ENCODE results near the gene ITFG1. TPM values are rescaled to one million over a fixed set of nuclear protein-coding genes. Genes with fewer than 3 reads are reported as not detected.
"Not testable (repeated sequence)": the region's sequence is repeated elsewhere in the genome, so short reads cannot be mapped to it uniquely, and the experiment has no call there.

ITFG1 gene
- total RNA-seq, 2 experiments from 2014 or later = 16.5 to 16.7 TPM

DNA sequence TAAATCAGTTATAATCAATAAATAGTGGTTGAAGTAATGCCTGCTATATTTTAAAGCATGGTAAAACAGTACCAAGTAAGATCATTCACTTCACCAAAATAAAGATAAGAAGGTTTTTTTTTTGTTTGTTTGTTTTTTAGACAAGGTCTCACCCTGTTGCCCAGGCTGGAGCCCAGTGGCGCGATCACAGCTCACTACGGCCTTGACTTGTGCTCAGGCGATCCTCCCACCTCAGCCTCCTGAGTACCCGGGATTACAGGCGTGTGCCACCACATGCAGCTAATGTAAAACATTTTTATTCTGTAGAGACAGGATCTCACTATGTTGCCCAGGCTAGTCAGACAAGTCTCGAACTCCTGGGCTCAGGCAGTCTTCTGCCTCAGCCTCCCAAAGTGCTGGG lies 232.6 kb downstream of the ITFG1 start:
- H3K4me3 Mint-ChIP-seq = no peak overlapping the region
- H3K9me3 Mint-ChIP-seq = peaks cover 5% of the 10 kb centered on the region
- CTCF ChIA-PET = no interaction called here
- ATAC-seq (no peak), DNase-seq (no peak)
- no peaks in the 10 kb centered on the region for H3K4me1 Mint-ChIP-seq (ENCODE audit: low read depth)
- peaks cover 35% of the 10 kb centered on the region for H3K36me3 Mint-ChIP-seq (ENCODE audit: low read depth)
- intact Hi-C loops (cut with micrococcal nuclease) = no loop called here
- no peaks in the 10 kb centered on the region for H3K27me3 Mint-ChIP-seq
- TF ChIP-seq, protein P1, sequence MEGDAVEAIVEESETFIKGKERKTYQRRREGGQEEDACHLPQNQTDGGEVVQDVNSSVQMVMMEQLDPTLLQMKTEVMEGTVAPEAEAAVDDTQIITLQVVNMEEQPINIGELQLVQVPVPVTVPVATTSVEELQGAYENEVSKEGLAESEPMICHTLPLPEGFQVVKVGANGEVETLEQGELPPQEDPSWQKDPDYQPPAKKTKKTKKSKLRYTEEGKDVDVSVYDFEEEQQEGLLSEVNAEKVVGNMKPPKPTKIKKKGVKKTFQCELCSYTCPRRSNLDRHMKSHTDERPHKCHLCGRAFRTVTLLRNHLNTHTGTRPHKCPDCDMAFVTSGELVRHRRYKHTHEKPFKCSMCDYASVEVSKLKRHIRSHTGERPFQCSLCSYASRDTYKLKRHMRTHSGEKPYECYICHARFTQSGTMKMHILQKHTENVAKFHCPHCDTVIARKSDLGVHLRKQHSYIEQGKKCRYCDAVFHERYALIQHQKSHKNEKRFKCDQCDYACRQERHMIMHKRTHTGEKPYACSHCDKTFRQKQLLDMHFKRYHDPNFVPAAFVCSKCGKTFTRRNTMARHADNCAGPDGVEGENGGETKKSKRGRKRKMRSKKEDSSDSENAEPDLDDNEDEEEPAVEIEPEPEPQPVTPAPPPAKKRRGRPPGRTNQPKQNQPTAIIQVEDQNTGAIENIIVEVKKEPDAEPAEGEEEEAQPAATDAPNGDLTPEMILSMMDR (IDR thresholded peaks at IDR 0.05) = no peak
- no peak overlapping the region for H3K27ac Mint-ChIP-seq
- POLR2A ChIA-PET = no interaction called here

DNA sequence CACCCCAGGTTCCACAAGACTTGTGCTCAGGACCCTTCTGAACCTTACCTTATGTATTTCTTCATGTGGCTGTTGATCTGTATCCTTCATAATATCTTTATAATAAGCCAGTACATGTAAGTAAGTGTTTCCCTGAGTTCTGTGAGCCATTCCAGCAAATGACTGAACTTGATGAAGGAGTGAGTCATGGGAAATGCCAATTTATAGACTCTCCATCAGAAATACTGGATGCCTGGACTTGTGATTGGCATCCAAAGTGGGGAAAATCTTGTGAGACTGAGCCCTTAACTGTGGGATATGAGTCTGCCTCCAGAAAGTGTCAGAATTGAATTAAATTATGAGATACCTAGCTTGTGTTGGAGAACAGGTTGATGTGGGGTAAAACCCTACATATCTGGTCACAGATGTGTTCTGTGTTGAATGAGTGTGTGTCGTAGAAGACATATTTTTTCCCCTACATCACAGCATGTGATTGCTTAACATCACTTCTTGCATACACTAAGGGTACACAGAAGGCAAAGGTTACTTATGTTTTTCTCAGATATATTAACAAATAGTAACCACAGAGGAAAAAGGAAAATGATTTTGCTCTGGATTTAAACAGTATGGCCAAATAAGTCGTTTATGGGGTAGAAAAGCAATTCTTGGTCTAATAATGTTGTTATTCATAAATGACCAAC lies 247.0 kb downstream of the ITFG1 start:
- Mint-ChIP-seq H3K9me3 (no peaks in the 10 kb centered on the region), H3K4me1 (ENCODE audit: low read depth) (no peaks in the 10 kb centered on the region), H3K36me3 (ENCODE audit: low read depth) (peaks cover 24% of the 10 kb centered on the region), H3K27ac (no peak overlapping the region), H3K4me3 (no peak overlapping the region), H3K27me3 (no peaks in the 10 kb centered on the region)
- no peak for DNase-seq
- ATAC-seq = no peak
- ChIA-PET POLR2A (no interaction called here), CTCF (no interaction called here)
- TF ChIP-seq, protein P1 (IDR thresholded peaks at IDR 0.05) = no peak
- intact Hi-C loops (cut with micrococcal nuclease) = no loop called here

DNA sequence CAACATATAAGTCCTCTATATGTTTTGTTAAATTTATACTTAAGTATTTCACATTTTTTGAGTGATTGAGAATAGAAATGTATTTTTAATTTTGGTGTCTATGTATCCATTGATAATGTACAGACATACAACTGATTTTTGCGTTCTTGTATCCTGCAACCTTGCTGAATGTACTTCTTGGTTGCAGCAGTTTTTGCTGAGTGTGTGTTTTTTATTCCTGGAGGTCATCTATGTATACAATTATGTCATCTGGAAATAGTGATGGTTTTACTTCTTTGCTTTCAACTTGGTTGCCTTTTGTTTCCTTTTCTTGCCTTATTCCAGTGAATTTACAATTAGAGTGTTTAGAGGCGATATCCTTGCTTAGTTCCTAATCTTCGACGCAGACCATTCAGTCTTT lies 249.6 kb downstream of the ITFG1 start:
- intact Hi-C loops (cut with micrococcal nuclease) = no loop called here
- Mint-ChIP-seq H3K36me3 (ENCODE audit: low read depth) (peaks cover 10% of the 10 kb centered on the region), H3K27me3 (no peaks in the 10 kb centered on the region), H3K4me1 (ENCODE audit: low read depth) (no peaks in the 10 kb centered on the region), H3K9me3 (no peaks in the 10 kb centered on the region), H3K4me3 (no peak overlapping the region), H3K27ac (no peak overlapping the region)
- ATAC-seq (no peak), DNase-seq (no peak)
- CTCF ChIA-PET = no interaction called here
- TF ChIP-seq, protein P1 (IDR thresholded peaks at IDR 0.05) = no peak
- POLR2A ChIA-PET = no interaction called here

DNA sequence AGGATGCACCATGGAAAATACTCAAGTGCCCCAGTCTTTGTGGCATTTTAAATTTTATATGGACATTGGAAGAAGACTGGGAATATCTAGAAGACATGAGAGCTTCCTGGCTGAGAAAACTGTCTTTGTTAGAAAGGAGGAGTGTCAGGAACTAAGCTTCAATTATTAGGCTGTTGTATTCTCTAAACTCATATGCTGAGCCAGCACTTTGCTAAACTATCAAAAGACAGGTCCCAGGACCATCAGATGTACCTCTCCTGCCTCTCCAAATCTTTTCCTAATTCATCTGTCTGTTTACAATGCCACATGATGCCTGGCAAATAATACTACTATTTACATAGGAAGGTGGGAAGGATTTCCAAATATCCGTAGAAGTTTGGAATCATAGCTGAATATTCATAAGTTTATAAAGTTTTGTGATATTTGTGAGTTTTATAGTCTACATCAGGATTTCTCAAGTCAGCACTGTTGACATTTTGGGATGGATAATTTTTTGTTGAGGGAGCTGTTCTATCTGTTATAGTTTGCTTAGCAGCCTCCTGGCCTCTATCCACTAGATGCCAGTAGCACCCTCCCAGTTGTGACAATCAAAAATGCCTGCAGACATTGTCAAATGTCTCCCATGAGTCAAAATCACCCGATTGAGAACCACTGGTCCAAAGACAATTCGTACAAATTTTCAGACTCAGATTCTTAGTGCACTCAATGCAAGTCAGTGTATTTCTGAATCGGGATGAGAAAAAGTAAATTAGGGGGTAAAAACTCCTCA lies 255.9 kb downstream of the ITFG1 start:
- DNase-seq (no peak), ATAC-seq (no peak)
- Mint-ChIP-seq H3K27me3 (no peaks in the 10 kb centered on the region), H3K27ac (no peak overlapping the region), H3K4me3 (no peak overlapping the region), H3K36me3 (ENCODE audit: low read depth) (peaks cover 4% of the 10 kb centered on the region), H3K4me1 (ENCODE audit: low read depth) (no peaks in the 10 kb centered on the region), H3K9me3 (no peaks in the 10 kb centered on the region)
- CTCF ChIA-PET = no interaction called here
- POLR2A ChIA-PET = no interaction called here
- intact Hi-C loops (cut with micrococcal nuclease) = no loop called here
- TF ChIP-seq, protein P1 (IDR thresholded peaks at IDR 0.05) = no peak

DNA sequence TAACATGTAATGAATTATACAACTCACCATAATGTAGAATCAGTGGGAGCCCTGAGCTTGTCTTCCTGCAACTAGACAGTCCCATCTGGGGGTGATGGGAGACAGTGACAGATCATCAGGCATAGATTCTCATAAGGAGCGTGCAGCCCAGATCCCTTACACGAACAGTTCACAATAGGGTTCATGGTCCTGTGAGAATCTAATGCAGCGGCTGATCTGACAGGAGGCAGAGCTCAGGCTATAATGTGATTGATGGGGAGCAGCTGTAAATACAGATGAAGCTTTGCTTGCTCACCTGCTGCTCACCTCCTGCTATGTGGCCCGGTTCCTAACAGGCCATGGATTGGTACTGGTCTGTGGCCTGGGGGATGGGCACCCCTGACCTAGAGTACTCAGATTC lies 257.4 kb downstream of the ITFG1 start:
- CTCF ChIA-PET; H3K27me3 Mint-ChIP-seq; H3K4me3 Mint-ChIP-seq; H3K36me3 Mint-ChIP-seq (ENCODE audit: low read depth); H3K9me3 Mint-ChIP-seq; ATAC-seq; H3K4me1 Mint-ChIP-seq (ENCODE audit: low read depth); DNase-seq; H3K27ac Mint-ChIP-seq; POLR2A ChIA-PET; intact Hi-C loops (cut with micrococcal nuclease): not testable (repeated sequence)

Data from activated CD8-positive, alpha-beta T cell treated with anti-CD3 and anti-CD28 coated beads for 36 hours (primary cell).